HG03045 (cell line): ENCODE data around the gene KIF12.

Experiments used
- ATAC-seq: cut with Tn5 transposase; IDR thresholded peaks from one replicate; pipeline ENCODE4 v1.9.1; 2021; ENCODE audit warnings: mild to moderate bottlenecking, moderate library complexity; ENCODE audit not compliant: unreplicated experiment

Gene KIF12

DNA sequence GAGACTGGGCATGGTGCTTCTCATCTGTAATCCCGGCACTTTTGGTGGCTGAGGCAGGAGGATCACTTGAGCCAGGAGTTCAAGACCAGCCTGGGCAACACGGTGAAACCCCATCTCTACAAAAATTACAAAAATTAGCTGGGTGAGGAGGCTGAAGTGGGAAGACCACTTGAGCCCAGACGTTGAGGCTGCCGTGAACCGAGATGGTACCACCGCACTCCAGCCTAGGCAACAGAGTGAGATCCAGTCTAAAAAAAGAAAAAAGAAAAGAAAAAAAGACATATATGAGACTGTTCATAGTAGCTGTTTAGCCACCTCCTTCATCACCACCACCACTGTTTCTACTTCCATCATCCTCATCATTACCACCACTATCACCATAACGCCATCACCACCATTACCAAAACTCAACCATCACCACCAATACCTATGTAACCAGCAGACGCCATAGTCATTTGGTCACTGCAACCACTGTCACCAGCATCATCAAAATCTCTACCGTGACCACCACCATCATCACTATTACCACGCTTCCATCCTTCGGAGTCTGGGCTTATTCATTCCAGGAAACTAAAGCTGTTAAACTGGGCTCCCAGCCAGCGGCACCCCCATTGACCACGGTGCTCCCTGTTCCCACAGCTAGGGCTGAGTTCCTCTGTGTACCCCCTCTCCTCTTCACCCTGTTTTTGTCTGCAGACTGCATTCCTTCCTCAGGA, 8.4 kb upstream of the KIF12 start:
- no peak for ATAC-seq

DNA sequence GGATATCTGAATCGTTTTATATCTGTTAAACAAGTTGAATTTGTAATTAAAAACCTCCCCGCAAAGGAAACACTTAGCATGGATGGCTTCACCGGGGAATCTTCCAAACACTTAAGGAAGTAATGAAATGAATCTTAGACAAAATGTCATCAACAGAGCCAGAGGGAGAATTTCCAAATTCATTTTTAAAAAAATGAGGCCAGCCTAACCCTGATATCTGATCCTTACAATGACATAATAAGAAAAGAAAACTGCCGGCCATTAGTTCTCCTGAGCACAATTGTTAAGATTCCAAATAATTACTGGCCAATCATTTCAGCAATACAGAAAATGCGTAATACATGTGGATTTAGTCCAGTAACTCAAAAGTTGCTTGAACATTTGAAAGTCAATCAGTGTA, 6.1 kb upstream of the KIF12 start:
- no peak for ATAC-seq

DNA sequence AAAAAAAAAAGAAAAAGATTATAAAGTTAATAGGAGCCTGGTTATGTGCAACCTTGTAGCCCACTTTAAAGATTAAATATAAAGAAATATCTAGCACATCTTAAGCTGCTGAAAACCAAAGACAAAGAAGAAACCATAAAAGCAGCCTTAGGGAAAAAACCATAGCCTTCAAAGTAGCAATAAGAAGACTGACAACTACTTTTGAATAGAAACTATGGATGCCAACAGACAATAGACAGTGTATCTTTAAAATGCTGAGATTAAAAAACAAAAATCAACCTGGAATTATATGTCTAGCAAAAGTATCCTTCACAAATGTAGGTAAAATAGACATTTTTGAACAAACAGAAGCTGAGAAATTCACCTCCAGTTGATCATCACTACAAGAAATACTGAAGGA, 3.4 kb upstream of the KIF12 start:
- ATAC-seq: no peak

DNA sequence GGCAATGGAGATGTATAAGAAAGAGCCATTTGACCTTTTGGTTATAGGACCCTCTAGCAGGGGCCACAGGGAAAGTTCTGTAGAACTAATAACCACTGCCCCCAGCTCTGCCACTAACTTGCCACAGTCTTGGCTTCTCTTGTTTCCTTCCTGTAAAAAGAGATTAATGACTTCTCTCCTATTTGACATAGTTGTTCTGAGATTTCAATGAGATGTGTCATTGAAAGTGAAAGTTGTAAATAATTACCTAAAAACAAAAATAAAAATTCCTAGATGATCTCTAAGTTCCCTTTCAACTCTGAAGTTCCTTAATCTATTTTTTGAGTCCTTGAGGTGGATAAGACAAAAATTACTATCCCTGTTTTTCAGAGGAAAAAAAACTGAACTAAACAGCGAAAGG, 1.4 kb upstream of the KIF12 start:
- no peak for ATAC-seq

DNA sequence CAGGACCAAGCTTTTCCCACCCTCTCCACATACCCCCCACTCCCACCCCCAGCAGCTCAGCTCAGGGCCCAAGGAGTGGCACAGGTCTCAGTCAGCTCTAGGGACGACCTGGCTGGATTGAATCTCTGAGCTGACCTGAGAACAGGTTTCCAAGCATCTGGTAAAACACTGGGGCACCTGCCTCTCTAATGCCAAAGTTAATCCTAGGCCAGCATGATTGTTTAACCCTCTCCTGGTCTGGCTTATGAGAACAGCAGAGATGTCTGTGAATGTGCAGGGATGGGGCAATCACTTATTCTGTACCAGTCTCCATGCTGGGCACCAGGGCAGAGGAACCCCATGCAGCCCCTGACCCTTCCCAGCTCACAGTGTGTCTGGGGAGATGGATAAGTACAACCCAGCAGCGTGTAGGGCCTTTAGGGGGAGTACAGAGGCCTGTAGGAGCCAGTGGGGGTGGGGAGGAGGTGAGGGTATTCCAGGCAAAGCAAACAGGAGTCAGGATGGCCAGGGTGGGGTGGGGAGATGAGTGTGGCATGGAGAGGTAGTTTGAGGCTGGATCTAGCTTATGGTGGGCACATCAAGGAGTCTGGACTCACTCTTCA, 678 bp upstream of the KIF12 start:
- ATAC-seq: no peak

DNA sequence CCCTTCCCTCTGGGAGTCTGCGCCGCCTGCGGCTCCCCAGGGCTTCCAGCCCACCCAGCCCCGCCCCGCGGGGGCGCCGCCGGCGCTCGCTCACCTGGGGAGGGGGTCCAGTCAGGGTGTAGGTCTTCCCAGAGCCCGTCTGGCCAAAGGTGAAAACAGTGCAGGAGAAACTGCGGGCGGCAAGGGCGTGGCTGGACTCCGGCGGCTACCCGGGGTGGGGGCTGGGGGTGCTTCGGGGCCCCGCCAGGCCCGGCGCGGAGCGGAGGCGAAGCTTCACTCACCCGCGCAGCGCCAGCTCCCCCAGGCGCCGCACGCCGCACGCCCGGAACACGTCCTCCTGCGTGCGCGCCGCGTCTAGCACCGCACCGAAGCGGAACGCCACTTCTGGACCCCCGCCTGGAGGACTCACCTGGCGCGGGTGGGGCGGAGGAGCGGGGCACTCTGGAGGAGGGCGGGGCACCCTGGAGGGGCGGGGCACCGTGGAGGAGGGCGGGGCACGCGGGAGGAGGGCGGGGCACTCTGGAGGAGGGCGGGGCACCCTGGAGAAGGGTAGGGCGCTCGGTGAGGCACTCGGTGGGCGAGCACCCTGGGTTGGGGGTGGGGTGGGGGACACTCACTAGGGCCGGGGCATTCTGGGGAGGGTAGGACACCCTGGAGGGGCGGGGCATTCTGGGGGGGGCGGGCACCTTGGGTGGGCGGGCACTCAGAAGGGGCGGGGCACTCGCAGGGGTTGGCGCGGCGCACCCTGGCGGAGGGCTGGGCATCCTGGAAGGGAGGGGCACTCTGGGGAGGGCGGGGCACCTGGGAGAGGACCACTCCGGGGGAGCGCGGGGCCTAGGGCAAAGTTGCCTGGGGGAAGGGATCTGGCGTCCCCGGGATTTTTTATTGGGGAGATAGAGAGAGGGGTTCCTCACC, 814 bp downstream of the KIF12 start:
- no peak for ATAC-seq

DNA sequence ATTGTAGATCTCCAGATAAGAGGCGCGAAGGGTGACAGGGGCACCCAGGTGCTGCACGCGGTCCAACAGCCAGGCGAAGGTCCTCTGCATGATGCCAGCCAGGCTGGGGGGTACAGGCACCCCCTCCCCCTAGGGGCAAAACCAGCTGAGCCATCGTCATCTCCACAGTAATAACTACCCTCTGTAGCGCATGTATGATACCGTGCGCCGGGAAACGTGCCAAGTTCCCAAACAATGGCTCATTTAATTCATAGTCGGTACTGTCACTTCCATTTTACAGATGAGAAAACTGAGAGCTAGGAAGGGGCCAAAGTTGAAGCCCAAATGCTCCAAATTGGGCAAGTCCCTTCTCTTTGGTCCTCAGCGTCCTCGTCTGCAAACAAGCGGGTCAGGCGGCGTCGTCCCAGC, 1.5 kb downstream of the KIF12 start:
- no peak for ATAC-seq

DNA sequence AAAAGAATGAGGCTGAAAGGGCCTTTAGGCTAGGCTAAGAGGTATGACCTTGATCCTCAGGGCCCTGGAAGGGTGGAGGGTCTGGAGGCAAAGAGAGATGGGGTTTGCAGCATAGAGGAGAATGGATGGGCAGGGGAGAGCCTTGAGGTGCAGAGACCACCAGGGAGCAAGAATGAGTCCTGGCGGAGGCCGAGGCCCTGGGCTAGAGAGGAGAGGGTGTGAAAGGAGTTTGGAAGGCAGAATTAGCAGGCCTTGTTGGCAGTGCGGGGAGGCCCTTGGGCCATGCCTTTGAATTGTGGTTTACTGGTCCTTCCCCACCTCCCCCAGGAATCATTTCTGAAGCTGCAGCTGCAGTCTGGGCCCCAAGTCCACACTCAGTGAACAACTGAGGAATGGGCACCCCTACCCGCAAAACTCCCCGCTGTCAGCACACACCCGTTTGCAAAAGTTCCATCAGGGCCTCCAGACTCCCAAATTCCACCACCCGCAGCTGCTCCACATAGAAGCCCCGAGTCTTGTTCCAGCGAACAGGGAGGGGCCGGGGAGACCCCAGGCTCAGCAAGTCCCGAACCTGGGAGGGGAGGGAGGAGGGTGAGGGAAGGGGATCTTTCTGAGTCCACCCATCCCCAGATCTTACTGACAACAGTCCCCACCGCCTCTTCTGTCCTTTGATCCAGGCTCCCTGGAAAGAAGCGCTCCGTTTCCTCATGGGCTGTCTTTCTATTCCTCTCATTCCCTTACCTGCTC, 2.1 kb downstream of the KIF12 start:
- no peak for ATAC-seq

DNA sequence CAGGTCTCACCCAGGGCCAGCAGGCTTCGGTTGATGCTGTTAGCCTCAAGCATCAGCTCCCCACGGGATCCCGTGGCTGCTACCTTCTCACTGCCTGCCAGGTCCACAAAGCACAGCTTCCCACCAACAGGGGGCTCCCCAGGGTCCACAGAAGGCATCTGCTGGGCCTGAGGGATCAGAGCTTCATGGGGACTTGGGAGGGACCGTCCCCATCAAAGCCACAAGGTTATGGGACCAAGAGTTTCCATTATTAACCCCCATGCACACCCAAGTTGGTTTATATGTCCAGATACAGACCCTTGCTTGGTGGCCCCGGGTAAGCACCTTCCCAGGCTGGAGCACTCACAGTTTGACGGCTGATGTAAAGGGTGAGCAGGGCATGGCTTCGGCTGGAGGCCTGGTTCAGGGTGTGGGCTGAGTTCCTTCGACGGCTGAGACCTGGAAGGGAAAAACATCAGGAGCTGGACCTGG, 3.0 kb downstream of the KIF12 start:
- no peak for ATAC-seq

DNA sequence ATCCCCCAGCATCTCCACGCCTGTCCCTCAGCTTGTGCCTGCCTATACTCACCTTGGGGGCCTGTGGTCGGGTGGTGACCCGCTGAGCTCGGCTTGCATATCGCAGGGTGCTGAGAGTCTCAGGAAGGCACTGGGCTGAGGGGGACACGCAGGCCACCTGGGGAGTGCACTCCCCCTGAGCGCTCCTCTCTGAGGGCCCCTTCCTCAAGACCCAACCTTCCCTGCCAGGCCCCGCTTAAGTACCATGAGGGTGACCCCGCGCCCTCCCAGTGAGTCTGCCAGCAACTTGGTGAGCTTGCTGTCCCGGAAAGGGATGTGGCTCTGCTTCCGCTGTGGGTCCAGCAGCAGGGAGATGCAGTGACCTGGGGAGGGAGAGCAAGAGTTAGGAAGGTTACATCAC, 4.1 kb downstream of the KIF12 start:
- ATAC-seq: no peak

DNA sequence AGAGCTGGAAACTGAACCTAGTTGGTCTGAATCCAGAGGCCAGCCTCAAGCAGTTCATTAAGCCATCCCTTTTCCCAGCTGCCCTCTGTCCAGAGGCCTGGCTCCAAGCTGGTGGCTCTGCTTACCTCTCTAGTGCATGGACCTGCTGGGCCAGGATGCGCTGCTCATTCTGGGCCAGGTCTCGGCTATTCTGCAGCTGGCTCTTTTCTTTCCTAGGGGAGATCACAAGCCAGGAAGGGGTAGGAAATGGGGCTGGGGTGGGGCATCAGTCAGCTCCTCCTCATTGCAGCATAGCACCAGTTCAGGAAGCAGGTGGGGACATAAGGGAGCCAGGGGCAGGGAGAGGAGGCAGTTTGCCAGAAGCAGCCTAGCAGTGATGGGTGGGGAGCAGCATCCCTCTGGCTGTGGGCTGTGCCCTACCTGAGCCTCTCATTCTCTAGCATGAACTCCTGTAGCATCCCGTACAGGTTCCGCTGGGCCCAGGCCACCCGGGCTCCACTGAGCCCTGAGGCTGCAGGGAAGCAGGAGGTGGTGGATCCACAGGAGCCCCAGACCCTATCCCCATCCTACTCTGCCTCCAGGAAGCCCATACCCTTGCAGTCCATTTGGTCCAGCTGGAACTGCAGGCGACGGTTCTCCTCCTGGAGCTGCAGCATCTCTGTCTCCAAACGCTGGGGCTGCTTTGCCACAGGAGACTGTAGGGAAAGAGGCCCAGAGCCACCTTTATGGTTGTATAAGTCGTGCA, 5.2 kb downstream of the KIF12 start:
- ATAC-seq: no peak

DNA sequence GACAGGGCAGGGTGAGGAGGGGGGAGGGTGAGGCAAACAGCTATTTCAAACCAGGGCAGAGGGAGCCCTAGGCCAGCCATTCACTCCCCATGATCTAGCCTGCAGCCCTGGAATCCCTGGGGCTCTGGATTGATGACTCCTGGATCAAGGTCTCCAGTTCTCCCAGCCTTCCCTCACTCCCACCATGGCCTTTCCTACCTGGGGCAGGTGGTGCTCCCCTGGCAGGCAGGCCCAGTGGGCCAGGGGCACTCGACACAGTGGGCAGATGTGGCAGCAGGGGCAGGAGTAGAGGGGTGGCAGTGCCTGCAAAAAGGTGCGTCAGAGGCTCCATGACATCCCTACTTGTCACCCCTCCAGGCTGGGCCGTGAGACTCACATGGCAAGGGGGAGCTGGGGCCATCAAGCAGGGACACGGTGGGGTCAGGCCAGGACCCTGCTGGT, 6.0 kb downstream of the KIF12 start:
- no peak for ATAC-seq

DNA sequence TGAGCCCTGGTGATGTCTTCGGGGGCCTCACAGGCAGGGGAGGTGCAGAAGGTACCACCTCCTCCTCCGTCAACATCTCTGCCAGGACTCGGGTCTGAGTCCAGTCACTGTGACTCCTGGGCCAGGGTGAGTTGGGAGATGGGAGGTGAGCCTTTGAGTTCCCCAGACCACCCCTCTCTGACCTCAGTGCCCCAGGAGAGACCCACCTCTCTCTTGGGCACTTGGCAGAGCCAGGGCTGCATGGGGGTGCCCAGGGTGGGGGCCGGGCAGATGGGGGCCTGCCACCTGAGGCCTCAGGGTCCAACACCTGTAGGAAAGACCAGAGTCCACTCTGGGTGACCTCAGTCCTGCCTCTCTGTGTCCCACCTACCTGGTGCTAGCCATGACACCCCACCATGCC, 6.8 kb downstream of the KIF12 start:
- no peak for ATAC-seq

DNA sequence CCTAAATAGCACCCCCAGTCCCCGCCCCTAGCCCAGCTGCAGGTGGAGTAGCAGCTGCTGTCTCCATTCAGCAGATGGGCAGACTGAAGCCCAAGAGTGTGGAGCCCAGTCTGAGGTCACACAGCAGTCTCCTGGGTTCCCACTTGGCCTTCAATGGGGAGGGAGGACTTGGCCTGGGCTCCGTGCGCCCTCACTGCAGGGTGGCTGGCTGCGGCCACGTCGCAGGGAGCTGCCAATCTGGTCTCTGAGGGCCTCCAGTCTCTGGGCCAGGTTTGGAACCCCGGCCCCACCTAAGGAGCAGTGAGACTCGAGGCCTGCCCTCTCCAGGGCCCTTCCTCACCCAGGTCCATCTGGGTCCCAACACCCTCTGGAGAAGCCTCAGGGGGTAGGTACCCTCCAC, 7.4 kb downstream of the KIF12 start:
- ATAC-seq: no peak

DNA sequence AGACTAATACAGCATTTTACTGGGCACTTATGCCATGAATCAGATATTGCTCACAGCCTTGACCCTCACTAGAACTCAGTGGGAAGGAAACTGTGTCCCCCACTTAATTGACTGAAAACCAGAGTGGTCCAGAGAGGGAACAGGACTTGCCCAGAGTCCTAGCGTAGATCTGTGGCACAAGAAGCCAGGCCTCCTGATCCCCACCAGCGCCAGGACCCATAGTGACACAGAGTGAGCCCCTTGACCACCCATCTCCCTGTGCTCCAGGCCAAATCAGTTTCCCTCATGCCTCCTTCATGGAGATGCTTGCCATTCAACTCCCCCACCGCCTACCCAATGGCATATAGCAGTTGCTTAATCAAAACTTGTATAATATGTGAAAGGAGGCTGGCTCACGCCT, 8.3 kb downstream of the KIF12 start:
- no peak for ATAC-seq

DNA sequence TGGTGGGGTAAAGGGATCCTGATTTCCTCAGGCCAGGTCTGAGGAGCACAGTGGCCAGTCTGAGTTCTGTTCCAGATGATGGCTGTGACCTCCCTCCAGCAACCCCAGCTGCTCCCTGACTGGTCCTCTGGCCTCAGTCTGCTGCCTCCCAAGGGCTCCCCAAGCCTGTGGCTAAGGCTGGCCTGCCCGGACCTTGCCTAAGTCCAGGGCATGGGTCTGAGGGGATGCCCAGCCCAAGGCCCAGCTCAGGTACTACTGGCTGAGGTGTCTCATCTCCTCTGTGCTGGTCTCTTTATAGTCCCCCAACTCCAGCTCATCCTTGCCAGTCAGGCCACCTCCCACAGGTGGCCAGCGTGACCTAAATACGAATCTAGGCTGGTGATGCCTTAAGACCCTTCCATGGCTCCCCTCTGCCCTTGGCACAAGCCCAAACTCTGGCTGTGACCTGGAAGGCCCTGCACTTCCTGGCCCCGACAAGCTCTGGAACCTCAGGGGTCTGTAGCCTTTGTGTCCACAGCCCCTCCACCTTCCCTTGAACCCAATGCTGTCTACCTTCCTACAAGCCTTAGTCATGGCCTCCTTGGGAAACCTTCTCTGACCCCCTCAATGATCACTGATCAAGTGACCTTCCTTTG, 9.8 kb downstream of the KIF12 start:
- no peak for ATAC-seq

DNA sequence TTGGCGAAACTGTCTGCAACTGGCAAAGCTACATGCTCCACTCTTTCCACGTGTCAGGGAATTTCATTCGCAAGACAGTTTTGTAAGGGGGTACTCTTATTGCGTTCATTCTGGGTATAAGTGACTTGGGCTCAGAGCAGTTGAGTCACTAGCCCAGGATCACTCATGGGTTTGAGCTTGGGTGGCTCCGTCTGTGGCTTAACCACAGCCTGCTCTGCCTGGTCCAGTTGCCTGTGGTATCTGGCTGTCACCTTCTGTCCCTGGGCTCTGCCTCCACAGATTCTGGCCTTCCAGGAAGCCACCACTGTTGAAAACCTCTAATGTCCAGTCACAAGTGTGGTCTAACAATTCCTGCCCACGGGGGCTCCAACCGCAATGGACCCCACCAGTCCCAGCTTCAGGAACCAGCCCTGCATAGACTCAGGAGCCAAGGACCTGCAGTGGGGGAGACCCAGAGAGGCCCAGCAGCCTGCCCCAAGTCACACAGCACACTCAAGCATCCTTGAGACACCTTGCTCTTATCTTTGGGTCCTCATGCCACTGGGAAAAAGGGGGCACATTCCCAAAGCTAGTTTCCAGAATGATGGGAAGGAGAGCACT, 10.4 kb downstream of the KIF12 start:
- ATAC-seq: no peak

DNA sequence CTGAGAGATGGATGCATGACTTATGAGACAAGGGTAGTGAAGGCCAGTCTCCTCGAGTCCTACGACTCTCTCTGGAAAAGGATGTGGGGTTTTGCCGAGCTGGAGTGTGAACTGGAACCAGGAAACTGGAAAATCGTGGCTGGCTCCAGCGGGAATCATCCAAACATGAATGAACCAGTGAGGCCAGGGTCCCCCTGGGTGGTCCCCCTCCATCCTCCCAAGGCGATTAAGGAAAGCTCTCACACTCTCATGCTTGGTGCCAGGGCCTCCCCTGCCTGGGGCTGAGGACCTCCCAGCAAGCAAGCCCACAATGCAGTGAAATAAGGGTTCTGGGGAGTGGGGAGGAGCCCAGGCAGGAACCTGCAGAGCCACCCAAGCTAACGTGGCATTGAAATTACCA, 11.4 kb downstream of the KIF12 start:
- no peak for ATAC-seq

DNA sequence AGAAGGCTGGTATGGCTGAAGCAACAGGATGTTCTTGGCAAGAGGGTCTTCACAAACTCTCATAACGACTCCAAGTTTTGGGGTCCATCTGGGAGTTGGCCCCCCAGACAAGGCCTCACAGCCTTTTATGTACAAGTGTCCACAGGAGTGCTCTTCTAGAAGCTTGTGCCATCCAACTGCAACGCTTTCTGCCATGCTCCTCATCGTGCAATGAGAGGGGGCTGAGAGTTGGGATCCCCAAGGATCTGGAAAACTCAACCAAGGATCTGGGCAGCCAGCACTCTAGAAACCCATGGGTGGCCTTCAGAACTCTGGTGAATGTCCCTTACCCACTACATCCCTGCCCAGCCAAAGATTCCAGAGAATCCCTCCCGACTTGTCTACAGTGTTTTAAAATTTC, 12.5 kb downstream of the KIF12 start:
- no peak for ATAC-seq

DNA sequence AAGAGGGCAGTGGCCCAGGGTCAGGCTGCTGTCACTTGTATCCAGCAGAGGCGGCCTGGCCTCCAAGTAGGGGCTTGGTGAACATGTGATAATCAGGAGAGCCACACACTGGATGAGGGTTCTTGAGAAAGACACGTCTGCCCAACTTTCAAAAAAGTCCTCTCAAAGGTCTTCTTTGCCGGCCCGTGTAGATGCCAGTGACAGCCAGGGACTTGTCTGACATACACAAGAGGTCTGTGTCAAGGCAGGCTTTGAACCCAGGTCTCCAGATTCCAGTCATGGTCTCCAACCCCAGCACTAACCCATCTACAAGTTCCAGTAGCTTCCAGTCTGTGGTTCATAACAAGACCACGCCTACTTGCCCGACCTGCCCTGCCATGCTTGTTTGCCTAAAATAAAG, 13.1 kb downstream of the KIF12 start:
- no peak for ATAC-seq
